Endometrial microvascular endothelial cells (primary cell): ENCODE results near the gene EPHX1. TPM values are rescaled to one million over a fixed set of nuclear protein-coding genes. Genes with fewer than 3 reads are reported as not detected.

ENCODE experiments used
- in situ Hi-C: cut with HindIII; loops from 2 replicates; pipeline ENCODE4 v1.10.0; 2017; ENCODE audit warnings: low sequenced_read_pairs, low pct_unique_long_range_greater_than_20kb; ENCODE audit errors: inconsistent ontology term
- total RNA-seq: library from RNA; depleted of rRNA; stranded (reverse); fragments of >200 nt; gene quantifications from one replicate; pipeline ENCODE4 v1.2.3, GENCODE V29; 2015; ENCODE audit errors: inconsistent ontology term

EPHX1 gene
- total RNA-seq, 1 donor from 2014 or later, result 85.3 TPM

- in situ Hi-C loops, result no loop called here
These were observed 38.4 kb downstream of the EPHX1 start for GRCh38 chr1:225848030-225848955.

- in situ Hi-C loops, result no loop called here
These were observed 40.0 kb downstream of the EPHX1 start for GRCh38 chr1:225849925-225850324.

GRCh38 chr1:225850370-225850769, 40.4 kb downstream of the EPHX1 start:
- in situ Hi-C loops, result no loop called here

- in situ Hi-C loops, result no loop called here
These were observed 41.9 kb downstream of the EPHX1 start for GRCh38 chr1:225851805-225852204.

GRCh38 chr1:225852413-225853124, 42.6 kb downstream of the EPHX1 start:
- in situ Hi-C loops, result no loop called here

- in situ Hi-C loops, result no loop called here
These were observed 43.5 kb downstream of the EPHX1 start for GRCh38 chr1:225853441-225853840.

GRCh38 chr1:225855503-225856300, 45.8 kb downstream of the EPHX1 start:
- in situ Hi-C loops, result no loop called here

- in situ Hi-C loops, result no loop called here
These were observed 47.3 kb downstream of the EPHX1 start for GRCh38 chr1:225857256-225857655.

GRCh38 chr1:225859151-225859550, 49.2 kb downstream of the EPHX1 start:
- in situ Hi-C loops, result no loop called here

GRCh38 chr1:225860107-225860506, 50.2 kb downstream of the EPHX1 start:
- in situ Hi-C loops, result no loop called here

- in situ Hi-C loops, result no loop called here
These were observed 51.0 kb downstream of the EPHX1 start for GRCh38 chr1:225860876-225861441.

GRCh38 chr1:225861834-225862580, 52.1 kb downstream of the EPHX1 start:
- in situ Hi-C loops, result no loop called here

- in situ Hi-C loops, result no loop called here
These were observed 52.6 kb downstream of the EPHX1 start for GRCh38 chr1:225862581-225862950.

- in situ Hi-C loops, result no loop called here
These were observed 53.2 kb downstream of the EPHX1 start for GRCh38 chr1:225863167-225863566.

- in situ Hi-C loops, result no loop called here
These were observed 55.6 kb downstream of the EPHX1 start for GRCh38 chr1:225865514-225865913.

- in situ Hi-C loops, result no loop called here
These were observed 56.3 kb downstream of the EPHX1 start for GRCh38 chr1:225866061-225866837.

GRCh38 chr1:225866981-225867380, 57.1 kb downstream of the EPHX1 start:
- in situ Hi-C loops, result no loop called here
